K562 (cell line): ENCODE measurements around the gene ADCY9. TPM values are rescaled to one million over a fixed set of nuclear protein-coding genes. Genes with fewer than 3 reads are reported as not detected.

Source experiments
- ATAC-seq: fragments of 200-7000 bp; cut with Tn5 transposase; 3 replicates; pipeline ENCODE4 v1.9.1; 2020; ENCODE audit warnings: moderate library complexity
- BruUV-seq: library from RNA; stranded (reverse); fragments of 400-500 nt; replicated peaks from 2 replicates; lab custom pipeline; 2021; lab: Mats Ljungman, UMichigan
- CTCF ChIA-PET: fragments of 300-600 bp; formaldehyde crosslinking; extraction: SDS; loops from one replicate; lab custom pipeline; 2021; ENCODE audit warnings: low intra/inter-chr PET ratio; lab: Yijun Ruan, JAX
- POLR2A ChIA-PET: fragments of 300-600, 350-650 bp; sonication (Branson Sonifier 250); formaldehyde crosslinking; extraction: SDS; loops from one replicate; lab custom pipeline; 2021; ENCODE audit warnings: antibody characterized with exemption, inconsistent platforms; lab: Yijun Ruan, JAX
- DNase-seq, 4 experiments: peaks; one replicate each; pipeline versions ENCODE4 v3.0.0 to v3.0.0-alpha.2; 2011 to 2018; ENCODE audit warnings: low spot score in 3 of 4, mixed read lengths in 3 of 4; ENCODE audit errors: extremely low read depth in 1 of 4
- FAIRE-seq: peaks from 2 replicates; lab custom pipeline; 2011; peaks lifted over from hg19 to GRCh38; lab: Jason Lieb, UNC
- H2AFZ ChIP-seq: 2 replicates; pipeline ENCODE4 v1.6.0; 2011; ENCODE audit warnings: low read depth, low read length, control low read depth, inconsistent platforms
- H3K27ac ChIP-seq: fragments of 200-600 bp; 3 replicates; pipeline ENCODE4 v1.8.0; 2011; ENCODE audit warnings: low read depth, mild to moderate bottlenecking, control low read depth, inconsistent platforms, low read length, moderate library complexity, mixed read lengths; ENCODE audit errors: extremely low read depth
- H3K27me3 ChIP-seq, 2 experiments: fragments of 300-600 bp in 1 of 2; 2 replicates in 1 of 2; 3 replicates in 1 of 2; pipeline versions ENCODE4 v1.6.0 to v1.8.0; 2011; ENCODE audit warnings: inconsistent platforms in 2 of 2, low read length in 2 of 2, mild to moderate bottlenecking in 1 of 2, mixed read lengths in 1 of 2, moderate library complexity in 1 of 2; ENCODE audit not compliant: control insufficient read depth in 2 of 2, insufficient read depth in 2 of 2
- H3K36me3 ChIP-seq: fragments of 300-600 bp; 3 replicates; pipeline ENCODE4 v1.8.0; 2011; ENCODE audit warnings: mild to moderate bottlenecking, low read length, inconsistent platforms; ENCODE audit not compliant: control insufficient read depth, insufficient read depth
- H3K4me1 ChIP-seq, 2 experiments: fragments of 200-600 bp in 1 of 2; replicated peaks in 1 of 2; 2 replicates in 1 of 2; 3 replicates in 1 of 2; pipeline versions ENCODE4 v1.5.1 to v1.8.0; 2011; ENCODE audit warnings: inconsistent platforms in 2 of 2, low read length in 2 of 2, mild to moderate bottlenecking in 1 of 2, mixed read lengths in 1 of 2, moderate library complexity in 1 of 2; ENCODE audit not compliant: control insufficient read depth in 2 of 2, insufficient read depth in 2 of 2
- H3K4me2 ChIP-seq: 2 replicates; pipeline ENCODE4 v1.6.1; 2011; ENCODE audit warnings: low read length, control low read depth, inconsistent platforms, mixed read lengths; ENCODE audit not compliant: insufficient read depth
- H3K4me3 ChIP-seq: fragments of 200-600 bp; sonication (generic), shearing (Covaris generic); 2 replicates; pipeline ENCODE4 v1.5.1; 2016; ENCODE audit warnings: control low read depth, inconsistent platforms
- H3K79me2 ChIP-seq: fragments of 200-600 bp; 3 replicates; pipeline ENCODE4 v1.8.0; 2011; ENCODE audit warnings: low read length, inconsistent platforms; ENCODE audit not compliant: control insufficient read depth, insufficient read depth
- H3K9ac ChIP-seq, 2 experiments: 2 replicates each; pipeline versions ENCODE4 v1.6.0 to v1.6.1; 2011; ENCODE audit warnings: low read depth in 2 of 2, low read length in 2 of 2, control low read depth in 1 of 2, inconsistent platforms in 1 of 2, mild to moderate bottlenecking in 1 of 2, mixed read lengths in 1 of 2; ENCODE audit not compliant: insufficient read depth in 1 of 2
- H3K9me1 ChIP-seq: one replicate; pipeline ENCODE4 v1.6.0; 2011; ENCODE audit warnings: inconsistent platforms, mild to moderate bottlenecking, low read length, moderate library complexity; ENCODE audit not compliant: control insufficient read depth, insufficient read depth
- H3K9me3 ChIP-seq: replicated peaks from 2 replicates; pipeline ENCODE4 v1.5.1; 2011; ENCODE audit warnings: low read depth, low read length, inconsistent platforms; ENCODE audit not compliant: control insufficient read depth, insufficient read depth
- H4K20me1 ChIP-seq: replicated peaks from 2 replicates; pipeline ENCODE4 v1.6.1; 2011; ENCODE audit warnings: low read length, inconsistent platforms, mixed read lengths; ENCODE audit not compliant: control insufficient read depth, insufficient read depth
- BCOR ChIP-seq: fragments of 450-650 bp; IDR thresholded peaks from 2 replicates; pipeline ENCODE4 v1.6.1; 2016
- HEY1 ChIP-seq: fragments of 250-450 bp; sonication (Bioruptor Pico); IDR thresholded peaks from 2 replicates; pipeline ENCODE4 v1.5.0; 2020; ENCODE audit warnings: mild to moderate bottlenecking, moderate library complexity, borderline replicate concordance
- HNRNPH1 ChIP-seq: fragments of 200-400 bp; formaldehyde crosslinking; optimal IDR thresholded peaks from 2 replicates; pipeline ENCODE3; 2017; ENCODE audit warnings: low read depth, mild to moderate bottlenecking, low read length, moderate library complexity
- HNRNPK ChIP-seq: fragments of 200-400 bp; formaldehyde crosslinking; IDR thresholded peaks from one replicate; pipeline ENCODE4 v1.6.1; 2018; ENCODE audit warnings: mild to moderate bottlenecking, low read depth, low read length; ENCODE audit not compliant: poor library complexity, severe bottlenecking
- MAFG ChIP-seq: fragments of 450-650 bp; conservative IDR thresholded peaks from 2 replicates; pipeline ENCODE4 v1.6.1; 2016; ENCODE audit warnings: missing genetic modification characterization, missing compliant biosample characterization
- NFATC3 ChIP-seq: fragments of 450-650 bp; IDR thresholded peaks from 2 replicates; pipeline ENCODE4 v1.6.1; 2017; ENCODE audit warnings: mild to moderate bottlenecking
- NFE2L1 ChIP-seq: fragments of 450-650 bp; IDR thresholded peaks from 2 replicates; pipeline ENCODE4 v1.6.1; 2016; ENCODE audit warnings: missing genetic modification characterization, low read depth, mild to moderate bottlenecking, missing compliant biosample characterization, moderate library complexity, borderline replicate concordance
- PHF20 ChIP-seq: fragments of 450-650 bp; IDR thresholded peaks from 2 replicates; pipeline ENCODE4 v1.6.1; 2018; ENCODE audit not compliant: partially characterized antibody
- SMARCC2 ChIP-seq: fragments of 450-650 bp; IDR thresholded peaks from 2 replicates; pipeline ENCODE4 v1.6.1; 2017; ENCODE audit warnings: antibody characterized with exemption, moderate library complexity, mild to moderate bottlenecking, low read depth
- SMC3 ChIP-seq: conservative IDR thresholded peaks from 2 replicates; pipeline ENCODE4 v1.6.1; 2011; ENCODE audit warnings: low read depth, low read length, improper control_type of control experiment; ENCODE audit not compliant: insufficient read depth
- TGIF2 ChIP-seq: sonication (generic); formaldehyde crosslinking; IDR thresholded peaks from 2 replicates; pipeline ENCODE4 v1.8.1; 2022; ENCODE audit warnings: mild to moderate bottlenecking, missing genetic modification reagents, moderate library complexity
- WGBS: fragments of 100-300 bp; shearing (Covaris generic); methylation state at CpG from one replicate; pipeline ENCODE4 v1.1.6; 2016; ENCODE audit warnings: low coverage, mixed read lengths; ENCODE audit not compliant: insufficient coverage; ENCODE audit errors: missing lambda C conversion rate; 5-methylcytosine and 5-hydroxymethylcytosine counted together
- in situ Hi-C: fragments of 300-500 bp; cut with MboI; formaldehyde crosslinking; loops from 4 replicates; pipeline ENCODE4 v1.15.0; 2018; ENCODE audit warnings: inconsistent platforms, mixed read lengths
- intact Hi-C: fragments of 100-400 bp; cut with micrococcal nuclease; formaldehyde crosslinking; loops from 2 replicates; pipeline ENCODE4 v1.14.2; 2022
- polyA plus RNA-seq, 8 experiments: library from polyadenylated mRNA; depleted of rRNA in 4 of 8; stranded (reverse) in 5 of 8; unstranded in 3 of 8; fragments of >200 nt; fragmentation: Nextera tagmentation in 2 of 8; fragmentation: Illumina TruSeq in 1 of 8; extraction: Ambion mirVana in 2 of 8; extraction: Trizol in 1 of 8; gene quantifications; 2 replicates each; pipeline versions ENCODE4 v1.2.1 to v1.2.3, GENCODE V29; 2011 to 2014; ENCODE audit warnings: inconsistent platforms in 1 of 8, missing spikeins in 1 of 8
- total RNA-seq, 7 experiments: library from RNA; depleted of rRNA in 6 of 7; stranded (reverse); fragments of >200 nt in 6 of 7; fragmentation: Illumina TruSeq in 2 of 7; extraction: Trizol in 2 of 7; gene quantifications; 2 replicates each; pipeline versions ENCODE4 v1.2.1 to v1.2.3, GENCODE V29; 2011 to 2021; ENCODE audit warnings: low replicate concordance in 1 of 7
- TF ChIP-seq, protein P1 (sequence below): fragments of 250-450 bp; sonication (Bioruptor Pico); IDR thresholded peaks from 2 replicates; pipeline ENCODE4 v1.8.0; 2022; ENCODE audit warnings: moderate library complexity, mild to moderate bottlenecking, inconsistent platforms
- TF ChIP-seq, protein P2 (sequence below): IDR thresholded peaks from 3 replicates; pipeline ENCODE4 v1.6.1; 2011; ENCODE audit warnings: borderline replicate concordance, mild to moderate bottlenecking; ENCODE audit not compliant: insufficient read length, insufficient read depth
- TF ChIP-seq, protein P3 (sequence below): fragments of 250-450 bp; sonication (Bioruptor Pico); IDR thresholded peaks from 2 replicates; pipeline ENCODE4 v1.4.0; 2020; ENCODE audit warnings: mild to moderate bottlenecking
- TF ChIP-seq, protein P4 (sequence below): fragments of 250-450 bp; sonication (Bioruptor Pico); IDR thresholded peaks from 2 replicates; pipeline ENCODE4 v1.5.1; 2021; ENCODE audit warnings: mild to moderate bottlenecking

Gene ADCY9
- total and polyA plus RNA-seq, 9 of the 15 experiments (the other 6 are each of a cell fraction or from before 2014, with no cell fraction given), result 0.03 to 0.29 (median 0.17) TPM

DNA sequence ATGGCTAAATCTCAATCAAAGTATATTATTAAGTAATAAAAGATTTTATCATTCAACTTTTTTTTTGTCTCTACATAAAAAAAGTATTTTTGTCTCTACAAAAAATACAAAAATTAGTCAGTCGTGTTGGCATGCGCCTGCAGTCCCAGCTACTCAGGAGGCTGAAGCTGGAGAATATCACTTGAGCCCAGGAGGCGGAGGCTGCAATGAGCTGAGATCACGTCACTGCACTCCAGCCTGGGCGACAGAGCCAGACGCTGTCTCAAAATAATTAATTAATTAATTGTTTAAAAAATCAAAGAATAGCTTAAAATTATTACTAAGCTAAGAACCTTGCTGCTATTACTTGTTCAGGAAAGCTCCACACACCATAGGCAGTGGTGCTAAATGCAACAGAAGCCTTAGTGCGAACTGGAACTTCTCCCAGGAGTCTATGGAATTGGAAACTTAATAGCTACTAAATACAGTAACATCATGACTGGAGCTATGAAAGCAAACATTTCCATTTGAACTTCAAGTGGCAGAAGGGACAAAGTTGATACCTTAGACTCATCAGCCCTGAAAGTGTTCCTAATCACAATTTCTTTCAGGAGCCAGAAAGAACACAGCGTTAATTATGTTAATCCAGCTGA lies 22.6 kb downstream of the ADCY9 start:
- no peak overlapping the region for H2AFZ ChIP-seq
- H3K4me2 ChIP-seq, result no peak overlapping the region
- ATAC-seq, result no peak
- H3K9me3 ChIP-seq, result no peaks in the 10 kb centered on the region
- no peaks in the 10 kb centered on the region for H3K36me3 ChIP-seq
- H3K79me2 ChIP-seq, result no peaks in the 10 kb centered on the region
- no peak overlapping the region for H3K4me3 ChIP-seq
- CTCF ChIA-PET, result no interaction called here
- H4K20me1 ChIP-seq, result no peaks in the 10 kb centered on the region
- H3K9me1 ChIP-seq, result no peaks in the 10 kb centered on the region
- H3K4me1 ChIP-seq, result no peaks in the 10 kb centered on the region
- no peak overlapping the region for H3K9ac ChIP-seq
- POLR2A ChIA-PET, result interaction anchor here (1.7 kb wide), 1 partner anchor 14 kb away, joined by 4 read pairs; no protein-coding TSS in a partner anchor
- 5% methylated on average over 8 of the region's 8 CpGs for WGBS
- no peak for FAIRE-seq
- DNase-seq, result no peak
- no TSS peak for BruUV-seq
- intact Hi-C loops, result no loop called here
- in situ Hi-C loops, result no loop called here
- no peak overlapping the region for H3K27ac ChIP-seq
- H3K27me3 ChIP-seq, result peaks cover 28 to 40% of the 10 kb centered on the region in 2 experiments
- no peak for TF ChIP-seq HEY1 (CRISPR knock-in tag)
- TF ChIP-seq HNRNPK, result no peak
- TF ChIP-seq SMARCC2, result no peak
- TF ChIP-seq, protein P1, sequence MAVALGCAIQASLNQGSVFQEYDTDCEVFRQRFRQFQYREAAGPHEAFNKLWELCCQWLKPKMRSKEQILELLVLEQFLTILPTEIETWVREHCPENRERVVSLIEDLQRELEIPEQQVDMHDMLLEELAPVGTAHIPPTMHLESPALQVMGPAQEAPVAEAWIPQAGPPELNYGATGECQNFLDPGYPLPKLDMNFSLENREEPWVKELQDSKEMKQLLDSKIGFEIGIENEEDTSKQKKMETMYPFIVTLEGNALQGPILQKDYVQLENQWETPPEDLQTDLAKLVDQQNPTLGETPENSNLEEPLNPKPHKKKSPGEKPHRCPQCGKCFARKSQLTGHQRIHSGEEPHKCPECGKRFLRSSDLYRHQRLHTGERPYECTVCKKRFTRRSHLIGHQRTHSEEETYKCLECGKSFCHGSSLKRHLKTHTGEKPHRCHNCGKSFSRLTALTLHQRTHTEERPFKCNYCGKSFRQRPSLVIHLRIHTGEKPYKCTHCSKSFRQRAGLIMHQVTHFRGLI (CRISPR knock-in tag), result no peak
- TF ChIP-seq NFATC3, result no peak
- TF ChIP-seq, protein P2, sequence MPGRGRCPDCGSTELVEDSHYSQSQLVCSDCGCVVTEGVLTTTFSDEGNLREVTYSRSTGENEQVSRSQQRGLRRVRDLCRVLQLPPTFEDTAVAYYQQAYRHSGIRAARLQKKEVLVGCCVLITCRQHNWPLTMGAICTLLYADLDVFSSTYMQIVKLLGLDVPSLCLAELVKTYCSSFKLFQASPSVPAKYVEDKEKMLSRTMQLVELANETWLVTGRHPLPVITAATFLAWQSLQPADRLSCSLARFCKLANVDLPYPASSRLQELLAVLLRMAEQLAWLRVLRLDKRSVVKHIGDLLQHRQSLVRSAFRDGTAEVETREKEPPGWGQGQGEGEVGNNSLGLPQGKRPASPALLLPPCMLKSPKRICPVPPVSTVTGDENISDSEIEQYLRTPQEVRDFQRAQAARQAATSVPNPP, result no peak
- no peak for TF ChIP-seq MAFG (tag)
- TF ChIP-seq PHF20, result no peak
- TF ChIP-seq NFE2L1 (tag), result no peak
- no peak for TF ChIP-seq HNRNPH1
- TF ChIP-seq SMC3, result no peak
- TF ChIP-seq BCOR, result no peak
- TF ChIP-seq, protein P3, sequence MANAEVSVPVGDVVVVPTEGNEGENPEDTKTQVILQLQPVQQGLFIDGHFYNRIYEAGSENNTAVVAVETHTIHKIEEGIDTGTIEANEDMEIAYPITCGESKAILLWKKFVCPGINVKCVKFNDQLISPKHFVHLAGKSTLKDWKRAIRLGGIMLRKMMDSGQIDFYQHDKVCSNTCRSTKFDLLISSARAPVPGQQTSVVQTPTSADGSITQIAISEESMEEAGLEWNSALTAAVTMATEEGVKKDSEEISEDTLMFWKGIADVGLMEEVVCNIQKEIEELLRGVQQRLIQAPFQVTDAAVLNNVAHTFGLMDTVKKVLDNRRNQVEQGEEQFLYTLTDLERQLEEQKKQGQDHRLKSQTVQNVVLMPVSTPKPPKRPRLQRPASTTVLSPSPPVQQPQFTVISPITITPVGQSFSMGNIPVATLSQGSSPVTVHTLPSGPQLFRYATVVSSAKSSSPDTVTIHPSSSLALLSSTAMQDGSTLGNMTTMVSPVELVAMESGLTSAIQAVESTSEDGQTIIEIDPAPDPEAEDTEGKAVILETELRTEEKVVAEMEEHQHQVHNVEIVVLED (CRISPR knock-in tag), result no peak
- no peak for TF ChIP-seq TGIF2 (CRISPR knock-in tag)
- TF ChIP-seq, protein P4, sequence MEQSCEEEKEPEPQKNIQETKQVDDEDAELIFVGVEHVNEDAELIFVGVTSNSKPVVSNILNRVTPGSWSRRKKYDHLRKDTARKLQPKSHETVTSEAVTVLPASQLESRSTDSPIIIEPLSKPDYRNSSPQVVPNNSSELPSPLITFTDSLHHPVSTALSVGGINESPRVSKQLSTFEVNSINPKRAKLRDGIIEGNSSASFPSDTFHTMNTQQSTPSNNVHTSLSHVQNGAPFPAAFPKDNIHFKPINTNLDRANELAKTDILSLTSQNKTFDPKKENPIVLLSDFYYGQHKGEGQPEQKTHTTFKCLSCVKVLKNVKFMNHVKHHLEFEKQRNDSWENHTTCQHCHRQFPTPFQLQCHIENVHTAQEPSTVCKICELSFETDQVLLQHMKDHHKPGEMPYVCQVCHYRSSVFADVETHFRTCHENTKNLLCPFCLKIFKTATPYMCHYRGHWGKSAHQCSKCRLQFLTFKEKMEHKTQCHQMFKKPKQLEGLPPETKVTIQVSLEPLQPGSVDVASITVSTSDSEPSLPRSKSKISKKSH (CRISPR knock-in tag), result no peak
